Central memory CD8-positive, alpha-beta T cell (primary cell): ENCODE results near the gene RHBDL2.

Experiments used
- ATAC-seq: fragments of 150-1000 bp; cut with Tn5 transposase; replicated peaks from 2 replicates; pipeline ENCODE4 v1.10.0; 2022; ENCODE audit warnings: mild to moderate bottlenecking, moderate FRiP score, moderate number of reproducible peaks; ENCODE audit not compliant: poor library complexity, severe bottlenecking; ENCODE audit errors: extremely low read depth
- DNase-seq, 2 donors: peaks; one replicate each; pipeline ENCODE4 v3.0.0; 2021; ENCODE audit warnings: low spot score in 2 of 2
- H3K27ac Mint-ChIP-seq: one replicate; pipeline ENCODE4 v1.8.0; 2022; ENCODE audit warnings: low read depth, mild to moderate bottlenecking, moderate library complexity, mixed read lengths
- H3K27me3 Mint-ChIP-seq: one replicate; pipeline ENCODE4 v1.8.0; 2022; ENCODE audit warnings: mixed read lengths
- H3K36me3 Mint-ChIP-seq: one replicate; pipeline ENCODE4 v1.8.0; 2022; ENCODE audit warnings: mild to moderate bottlenecking, moderate library complexity, mixed read lengths; ENCODE audit not compliant: insufficient read depth
- H3K4me1 Mint-ChIP-seq: one replicate; pipeline ENCODE4 v1.8.0; 2022; ENCODE audit warnings: mixed read lengths
- H3K4me3 Mint-ChIP-seq: one replicate; pipeline ENCODE4 v1.8.0; 2022; ENCODE audit warnings: mild to moderate bottlenecking, moderate library complexity, mixed read lengths
- H3K9me3 Mint-ChIP-seq: one replicate; pipeline ENCODE4 v1.8.0; 2022; ENCODE audit warnings: mixed read lengths

RHBDL2 gene

GRCh38 chr1:38958967-38959366 lies 17.3 kb upstream of the RHBDL2 start:
- no peaks in the 10 kb centered on the region for H3K36me3 Mint-ChIP-seq
- no peaks in the 10 kb centered on the region for H3K4me1 Mint-ChIP-seq
- H3K4me3 Mint-ChIP-seq, result no peak overlapping the region
- H3K27me3 Mint-ChIP-seq, result no peaks in the 10 kb centered on the region
- DNase-seq, result no peak
- no peak for ATAC-seq
- H3K27ac Mint-ChIP-seq, result no peak overlapping the region
- H3K9me3 Mint-ChIP-seq, result no peaks in the 10 kb centered on the region

- Mint-ChIP-seq H3K27ac (no peak overlapping the region), H3K36me3 (no peaks in the 10 kb centered on the region), H3K27me3 (peaks cover 10% of the 10 kb centered on the region), H3K4me3 (no peak overlapping the region), H3K9me3 (no peaks in the 10 kb centered on the region), H3K4me1 (peaks cover 8% of the 10 kb centered on the region)
- DNase-seq (no peak), ATAC-seq (no peak)
Observed at GRCh38 chr1:38953433-38953860, 11.8 kb upstream of the RHBDL2 start.

- no peak for ATAC-seq
- Mint-ChIP-seq H3K36me3 (no peaks in the 10 kb centered on the region), H3K27me3 (peaks cover 24% of the 10 kb centered on the region), H3K27ac (no peak overlapping the region), H3K4me3 (no peak overlapping the region), H3K9me3 (no peaks in the 10 kb centered on the region), H3K4me1 (peaks cover 8% of the 10 kb centered on the region)
- DNase-seq, result no peak
Observed at GRCh38 chr1:38950553-38950952, 8.9 kb upstream of the RHBDL2 start.

GRCh38 chr1:38944547-38944946 lies 2.9 kb upstream of the RHBDL2 start:
- no peaks in the 10 kb centered on the region for H3K4me1 Mint-ChIP-seq
- H3K4me3 Mint-ChIP-seq, result no peak overlapping the region
- H3K27me3 Mint-ChIP-seq, result peaks cover 65% of the 10 kb centered on the region
- no peaks in the 10 kb centered on the region for H3K9me3 Mint-ChIP-seq
- ATAC-seq (no peak), DNase-seq (no peak)
- H3K27ac Mint-ChIP-seq, result no peak overlapping the region
- H3K36me3 Mint-ChIP-seq, result no peaks in the 10 kb centered on the region

- Mint-ChIP-seq H3K9me3 (no peaks in the 10 kb centered on the region), H3K4me3 (no peak overlapping the region), H3K27ac (no peak overlapping the region), H3K36me3 (no peaks in the 10 kb centered on the region), H3K4me1 (no peaks in the 10 kb centered on the region), H3K27me3 (peaks cover 52% of the 10 kb centered on the region)
- ATAC-seq (no peak), DNase-seq (no peak)
Observed at GRCh38 chr1:38942664-38943428, 1.2 kb upstream of the RHBDL2 start.

- H3K4me1 Mint-ChIP-seq, result no peaks in the 10 kb centered on the region
- H3K27ac Mint-ChIP-seq, result no peak overlapping the region
- DNase-seq (no peak), ATAC-seq (no peak)
- no peaks in the 10 kb centered on the region for H3K36me3 Mint-ChIP-seq
- H3K4me3 Mint-ChIP-seq, result no peak overlapping the region
- H3K9me3 Mint-ChIP-seq, result no peaks in the 10 kb centered on the region
- peaks cover 41% of the 10 kb centered on the region for H3K27me3 Mint-ChIP-seq
Observed at GRCh38 chr1:38941093-38941492, 537 bp downstream of the RHBDL2 start.

- ATAC-seq, result no peak
- Mint-ChIP-seq H3K36me3 (no peaks in the 10 kb centered on the region), H3K4me3 (no peak overlapping the region), H3K9me3 (no peaks in the 10 kb centered on the region), H3K4me1 (no peaks in the 10 kb centered on the region), H3K27me3 (peaks cover 40% of the 10 kb centered on the region), H3K27ac (no peak overlapping the region)
- no peak for DNase-seq
Observed at GRCh38 chr1:38940339-38941047, 1.1 kb downstream of the RHBDL2 start.

GRCh38 chr1:38938722-38939260 lies 2.8 kb downstream of the RHBDL2 start:
- no peak overlapping the region for H3K27ac Mint-ChIP-seq
- no peaks in the 10 kb centered on the region for H3K9me3 Mint-ChIP-seq
- ATAC-seq (no peak), DNase-seq (no peak)
- H3K4me1 Mint-ChIP-seq, result no peaks in the 10 kb centered on the region
- no peak overlapping the region for H3K4me3 Mint-ChIP-seq
- no peaks in the 10 kb centered on the region for H3K36me3 Mint-ChIP-seq
- peaks cover 23% of the 10 kb centered on the region for H3K27me3 Mint-ChIP-seq

- DNase-seq (no peak), ATAC-seq (no peak)
- Mint-ChIP-seq H3K4me3 (no peak overlapping the region), H3K27ac (no peak overlapping the region), H3K4me1 (no peaks in the 10 kb centered on the region), H3K36me3 (no peaks in the 10 kb centered on the region), H3K27me3 (peaks cover 8% of the 10 kb centered on the region), H3K9me3 (no peaks in the 10 kb centered on the region)
Observed at GRCh38 chr1:38932571-38932970, 9.1 kb downstream of the RHBDL2 start.

GRCh38 chr1:38929476-38929875 lies 12.2 kb downstream of the RHBDL2 start:
- Mint-ChIP-seq H3K27me3 (peaks cover 8% of the 10 kb centered on the region), H3K4me3 (no peak overlapping the region), H3K27ac (no peak overlapping the region), H3K9me3 (no peaks in the 10 kb centered on the region), H3K4me1 (no peaks in the 10 kb centered on the region), H3K36me3 (no peaks in the 10 kb centered on the region)
- DNase-seq (no peak), ATAC-seq (no peak)

GRCh38 chr1:38929054-38929453 lies 12.6 kb downstream of the RHBDL2 start:
- H3K9me3 Mint-ChIP-seq, result no peaks in the 10 kb centered on the region
- no peaks in the 10 kb centered on the region for H3K36me3 Mint-ChIP-seq
- no peaks in the 10 kb centered on the region for H3K4me1 Mint-ChIP-seq
- ATAC-seq (no peak), DNase-seq (no peak)
- H3K27ac Mint-ChIP-seq, result no peak overlapping the region
- no peak overlapping the region for H3K4me3 Mint-ChIP-seq
- peaks cover 8% of the 10 kb centered on the region for H3K27me3 Mint-ChIP-seq

- H3K4me3 Mint-ChIP-seq, result no peak overlapping the region
- no peak for ATAC-seq
- no peak for DNase-seq
- no peaks in the 10 kb centered on the region for H3K9me3 Mint-ChIP-seq
- H3K27ac Mint-ChIP-seq, result no peak overlapping the region
- no peaks in the 10 kb centered on the region for H3K27me3 Mint-ChIP-seq
- no peaks in the 10 kb centered on the region for H3K4me1 Mint-ChIP-seq
- H3K36me3 Mint-ChIP-seq, result no peaks in the 10 kb centered on the region
Observed at GRCh38 chr1:38926091-38926490, 15.5 kb downstream of the RHBDL2 start.

- Mint-ChIP-seq H3K9me3 (no peaks in the 10 kb centered on the region), H3K36me3 (no peaks in the 10 kb centered on the region), H3K4me1 (no peaks in the 10 kb centered on the region), H3K4me3 (no peak overlapping the region), H3K27ac (no peak overlapping the region), H3K27me3 (no peaks in the 10 kb centered on the region)
- no peak for DNase-seq
- ATAC-seq, result no peak
Observed at GRCh38 chr1:38925391-38925790, 16.2 kb downstream of the RHBDL2 start.
